GM12865 (cell line): Measurements from ENCODE around the gene C1R.
"Not testable (repeated sequence)": the region's sequence is repeated elsewhere in the genome, so short reads cannot be mapped to it uniquely, and the experiment has no call there.

Source experiments
- DNase-seq: peaks from one replicate; pipeline ENCODE4 v3.0.0; 2010; ENCODE audit warnings: low read depth
- H3K4me3 ChIP-seq: 2 replicates; pipeline ENCODE4 v1.5.1; 2011; ENCODE audit warnings: mild to moderate bottlenecking, low read depth, low read length, control low read depth
- CTCF ChIP-seq: IDR thresholded peaks from 2 replicates; pipeline ENCODE4 v1.5.1; 2011; ENCODE audit warnings: low read length, control low read depth, low read depth, inconsistent platforms; ENCODE audit not compliant: insufficient read depth; ENCODE audit errors: missing control alignments

C1R gene

DNA sequence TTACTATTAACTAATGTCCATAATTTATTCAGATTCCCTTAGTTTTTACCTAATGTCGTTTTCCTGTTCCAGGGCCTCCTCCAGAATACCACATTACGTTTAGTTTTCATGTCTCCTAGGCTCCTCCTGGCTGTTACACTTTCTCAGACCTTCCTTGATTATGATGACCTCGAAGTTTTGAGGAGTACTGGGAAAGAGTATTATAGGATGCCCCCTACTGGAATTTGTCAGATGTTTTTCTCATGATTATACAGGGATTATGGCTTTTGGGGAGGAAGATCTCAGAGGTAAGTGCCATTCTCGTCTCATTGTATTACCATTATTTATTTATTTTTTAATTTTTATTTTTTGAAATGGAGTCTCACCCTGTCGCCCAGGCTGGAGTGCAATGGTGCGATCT, 49.4 kb downstream of the C1R start:
- no peak for TF ChIP-seq CTCF
- DNase-seq = peak; percentile 17

GRCh38 chr12:7039403-7039802, 52.8 kb downstream of the C1R start:
- no peak for TF ChIP-seq CTCF
- DNase-seq = no peak
- no peak overlapping the region for H3K4me3 ChIP-seq

More for the DNA sequence above, 49.4 kb downstream of the C1R start:
- no peak overlapping the region for H3K4me3 ChIP-seq

DNA sequence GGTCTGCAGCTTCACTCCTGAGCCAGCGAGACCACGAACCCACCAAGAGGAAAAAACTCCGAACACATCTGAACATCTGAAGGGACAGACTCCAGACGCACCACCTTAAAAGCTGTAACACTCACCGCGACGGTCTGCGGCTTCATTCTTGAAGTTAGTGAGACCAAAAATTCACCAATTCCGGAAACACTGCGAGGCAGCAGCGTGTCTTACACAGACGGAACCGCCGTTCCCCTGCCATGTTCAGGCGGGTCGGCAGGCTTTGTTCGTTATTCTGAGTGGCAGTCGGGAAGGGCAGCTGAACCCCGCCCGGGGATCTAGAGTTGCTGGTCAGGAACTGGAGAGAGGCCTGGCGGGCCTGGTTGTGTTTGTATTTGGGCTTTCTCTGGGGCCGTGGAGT, 53.7 kb downstream of the C1R start:
- no peak overlapping the region for H3K4me3 ChIP-seq
- TF ChIP-seq CTCF = no peak

DNA sequence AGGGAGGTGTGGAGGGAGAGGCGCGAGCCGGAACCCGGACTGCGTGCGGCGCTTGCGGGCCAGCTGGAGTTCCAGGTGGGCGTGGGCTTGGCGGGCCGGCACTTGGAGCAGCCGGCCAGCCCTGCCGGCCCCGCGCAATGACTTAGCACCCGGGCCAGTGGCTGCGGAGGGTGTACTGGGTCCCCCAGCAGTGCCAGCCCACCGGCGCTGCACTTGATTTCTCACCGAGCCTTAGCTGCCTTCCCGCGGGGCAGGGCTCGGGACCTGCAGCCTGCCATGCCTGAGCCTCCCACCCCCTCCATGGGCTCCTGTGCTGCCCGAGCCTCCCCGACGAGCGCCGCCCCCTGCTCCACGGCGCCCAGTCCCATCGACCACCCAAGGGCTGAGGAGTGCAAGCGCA, 54.8 kb downstream of the C1R start:
- not testable (repeated sequence) for DNase-seq, H3K4me3 ChIP-seq

More for the DNA sequence above, 53.7 kb downstream of the C1R start:
- DNase-seq = no peak

DNA sequence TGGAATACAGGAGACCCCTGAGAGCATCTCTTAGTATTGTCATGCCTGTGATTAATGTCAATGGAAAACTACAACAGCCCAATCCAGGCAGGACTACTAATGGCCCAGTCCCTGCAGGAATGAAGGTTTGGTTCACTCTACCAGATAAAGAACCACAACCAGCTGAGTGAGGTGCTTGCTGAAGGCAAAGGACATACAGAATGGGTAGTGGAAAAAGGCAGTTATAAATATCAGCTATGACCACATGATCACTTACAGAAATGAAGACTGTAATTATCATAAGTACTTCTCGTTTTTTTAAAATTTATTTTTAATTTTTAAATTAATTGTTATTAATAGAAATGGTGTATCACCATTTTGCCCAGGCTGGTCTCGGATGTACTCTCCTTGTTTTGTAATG, 56.8 kb downstream of the C1R start:
- TF ChIP-seq CTCF = no peak
- no peak for DNase-seq
- H3K4me3 ChIP-seq = no peak overlapping the region

- H3K4me3 ChIP-seq = no peak overlapping the region
- no peak for TF ChIP-seq CTCF
- no peak for DNase-seq
These were observed 57.8 kb downstream of the C1R start for GRCh38 chr12:7034464-7034863.

DNA sequence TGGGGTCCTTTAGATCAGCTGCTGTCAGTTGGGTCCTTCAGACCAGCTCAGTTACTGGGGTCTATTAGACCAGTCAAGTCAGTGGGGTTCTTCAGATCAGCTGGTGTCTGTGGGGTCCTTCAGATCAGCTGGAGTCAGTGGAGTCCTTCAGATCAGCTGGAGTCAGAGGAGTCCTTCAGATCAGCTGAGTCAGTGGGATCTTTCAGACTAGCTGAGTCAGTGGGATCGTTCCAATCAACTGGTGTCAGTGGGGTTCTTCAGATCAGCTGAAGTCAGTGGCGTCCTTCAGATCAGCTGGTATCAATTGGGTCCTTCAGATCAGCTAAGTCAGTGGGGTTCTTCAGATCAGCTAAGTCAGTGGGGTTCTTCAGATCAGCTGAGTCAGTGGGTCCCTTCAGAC, 59.3 kb downstream of the C1R start:
- H3K4me3 ChIP-seq = no peak overlapping the region
- no peak for TF ChIP-seq CTCF
- no peak for DNase-seq
